ENCODE results near the gene EMSY.

DNA sequence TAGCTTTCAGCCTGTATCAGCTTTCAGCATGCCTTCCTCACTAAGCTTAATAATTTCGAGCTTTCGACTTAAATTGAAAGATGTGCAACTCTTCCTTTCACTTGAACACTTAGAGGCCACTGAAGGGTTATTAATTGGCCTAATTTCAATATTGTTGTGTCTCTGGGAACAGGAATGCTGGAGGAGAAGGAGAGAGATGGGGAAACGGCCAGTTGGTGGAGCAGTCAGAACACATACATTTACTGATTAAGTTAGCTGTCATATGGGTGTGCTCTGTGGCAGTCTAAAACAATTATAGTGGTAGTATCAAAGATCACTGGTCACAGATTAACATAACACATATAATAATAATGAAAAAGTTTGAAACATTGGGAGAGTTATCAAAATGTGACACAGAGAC is 119.5 kb downstream of the EMSY start:
- TF ChIP-seq, protein P1, sequence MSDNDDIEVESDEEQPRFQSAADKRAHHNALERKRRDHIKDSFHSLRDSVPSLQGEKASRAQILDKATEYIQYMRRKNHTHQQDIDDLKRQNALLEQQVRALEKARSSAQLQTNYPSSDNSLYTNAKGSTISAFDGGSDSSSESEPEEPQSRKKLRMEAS (IDR thresholded peaks at IDR 0.05; ENCODE audit: low read depth, low read length), result no peak
- TF ChIP-seq POLR2A (IDR thresholded peaks at IDR 0.05; ENCODE audit: extremely low read depth, insufficient read length), result no peak
- TF ChIP-seq, protein P2, sequence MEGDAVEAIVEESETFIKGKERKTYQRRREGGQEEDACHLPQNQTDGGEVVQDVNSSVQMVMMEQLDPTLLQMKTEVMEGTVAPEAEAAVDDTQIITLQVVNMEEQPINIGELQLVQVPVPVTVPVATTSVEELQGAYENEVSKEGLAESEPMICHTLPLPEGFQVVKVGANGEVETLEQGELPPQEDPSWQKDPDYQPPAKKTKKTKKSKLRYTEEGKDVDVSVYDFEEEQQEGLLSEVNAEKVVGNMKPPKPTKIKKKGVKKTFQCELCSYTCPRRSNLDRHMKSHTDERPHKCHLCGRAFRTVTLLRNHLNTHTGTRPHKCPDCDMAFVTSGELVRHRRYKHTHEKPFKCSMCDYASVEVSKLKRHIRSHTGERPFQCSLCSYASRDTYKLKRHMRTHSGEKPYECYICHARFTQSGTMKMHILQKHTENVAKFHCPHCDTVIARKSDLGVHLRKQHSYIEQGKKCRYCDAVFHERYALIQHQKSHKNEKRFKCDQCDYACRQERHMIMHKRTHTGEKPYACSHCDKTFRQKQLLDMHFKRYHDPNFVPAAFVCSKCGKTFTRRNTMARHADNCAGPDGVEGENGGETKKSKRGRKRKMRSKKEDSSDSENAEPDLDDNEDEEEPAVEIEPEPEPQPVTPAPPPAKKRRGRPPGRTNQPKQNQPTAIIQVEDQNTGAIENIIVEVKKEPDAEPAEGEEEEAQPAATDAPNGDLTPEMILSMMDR (IDR thresholded peaks at IDR 0.05; ENCODE audit: low read depth, low read length), result no peak
